ENCODE measurements around the gene ABAT. TPM values are rescaled to one million over a fixed set of nuclear protein-coding genes. Genes with fewer than 3 reads are reported as not detected.

Gene ABAT
- total and polyA plus RNA-seq, 10 of the 15 experiments (the other 5 are each of a cell fraction or from before 2014, with no cell fraction given), result 1.0 to 10.6 (median 1.9) TPM

- no peak overlapping the region for H3K4me2 ChIP-seq (ENCODE audit: control insufficient read depth, insufficient read depth)
- POLR2A ChIA-PET, result no interaction called here
- H3K9me3 ChIP-seq (replicated peaks; ENCODE audit: control insufficient read depth, insufficient read depth, low read length), result no peaks in the 10 kb centered on the region; the same call in 2 of the 3 replicates
- no peak for DNase-seq (ENCODE audit: low read depth, low spot score)
- intact Hi-C loops (cut with micrococcal nuclease; ENCODE audit: unreplicated experiment), result no loop called here
- WGBS (ENCODE audit: insufficient coverage, insufficient replicate concordance, low lambda C conversion rate, missing lambda C conversion rate), result 74% methylated on average over 14 of the region's 14 CpGs
- no peak overlapping the region for H2AFZ ChIP-seq (ENCODE audit: control insufficient read depth, low read depth, low read length)
- no peak overlapping the region for H3K27ac ChIP-seq (ENCODE audit: control insufficient read depth, insufficient read depth)
- CTCF ChIA-PET, result no interaction called here
- FAIRE-seq, result no peak
- no peaks in the 10 kb centered on the region for H3K27me3 ChIP-seq (replicated peaks in 1 of 2; ENCODE audit: control insufficient read depth in 2 of 2, insufficient read depth in 2 of 2, low read length in 1 of 2)
- no peaks in the 10 kb centered on the region for H3K4me1 ChIP-seq (ENCODE audit: control insufficient read depth, insufficient read depth, low read length)
- no peaks in the 10 kb centered on the region for H4K20me1 ChIP-seq (ENCODE audit: control insufficient read depth, insufficient read depth)
- no peak overlapping the region for H3K9ac ChIP-seq (ENCODE audit: control insufficient read depth, insufficient read depth, low read length)
- ATAC-seq, result no peak
- RAD21 ChIA-PET (ENCODE audit: unreplicated experiment), result no interaction called here
- H3K4me3 ChIP-seq, result no peak overlapping the region
- TF ChIP-seq MTA3 (IDR thresholded peaks at IDR 0.05; ENCODE audit: borderline replicate concordance, low read length), result no peak
- no peak for TF ChIP-seq SKIL (IDR thresholded peaks at IDR 0.05; ENCODE audit: low read depth, poor library complexity, severe bottlenecking)
- no peak for TF ChIP-seq SRF (IDR thresholded peaks at IDR 0.05; ENCODE audit: low read depth in 2 of 2, low read length in 2 of 2)
- TF ChIP-seq CHD2 (IDR thresholded peaks at IDR 0.05; ENCODE audit: borderline replicate concordance, low read depth, low read length), result no peak
- no peak for TF ChIP-seq BRCA1 (IDR thresholded peaks at IDR 0.05; ENCODE audit: low read depth, low read length)
- no peak for TF ChIP-seq MEF2B (IDR thresholded peaks at IDR 0.05; ENCODE audit: partially characterized antibody, poor library complexity, severe bottlenecking)
- no peak for TF ChIP-seq ATF2 (IDR thresholded peaks at IDR 0.05; ENCODE audit: low read length)
- no peak for TF ChIP-seq GATAD2B (conservative IDR thresholded peaks at IDR 0.05; ENCODE audit: low read depth)
- no peak for TF ChIP-seq CHD4 (IDR thresholded peaks at IDR 0.05)
- TF ChIP-seq NFIC (IDR thresholded peaks at IDR 0.05; ENCODE audit: low read depth, low read length), result no peak
- no peak for TF ChIP-seq CBFB (IDR thresholded peaks at IDR 0.05; ENCODE audit: low read depth)
- TF ChIP-seq NBN (IDR thresholded peaks at IDR 0.05), result no peak
- TF ChIP-seq SREBF2 (IDR thresholded peaks at IDR 0.05; ENCODE audit: low read length), result no peak
- TF ChIP-seq NR2C1 (IDR thresholded peaks at IDR 0.05), result no peak
- no TSS peak for BruUV-seq (replicated peaks)
- no peaks in the 10 kb centered on the region for H3K36me3 ChIP-seq (ENCODE audit: control insufficient read depth in 2 of 2, insufficient read depth in 2 of 2, low read length in 1 of 2)
- in situ Hi-C loops (cut with MboI), result no loop called here
- no peaks in the 10 kb centered on the region for H3K79me2 ChIP-seq (ENCODE audit: control insufficient read depth, insufficient read depth, low read length)
- SMC1A ChIA-PET (ENCODE audit: uncharacterized antibody, unreplicated experiment), result no interaction called here
Measured at GRCh38 chr16:8714807-8715206, 40.4 kb downstream of the ABAT start.

Measured in GM12878 (cell line).